Measurements from ENCODE around the gene D2HGDH. TPM values are rescaled to one million over a fixed set of nuclear protein-coding genes. Genes with fewer than 3 reads are reported as not detected.

Gene D2HGDH
- total RNA-seq, 1 donor from 2014 or later = 21.1 TPM

GRCh38 chr2:241810307-241811200 lies 76.1 kb downstream of the D2HGDH start:
- Histone ChIP-seq H3K4me3 (no peak overlapping the region), H3K36me3 (no peaks in the 10 kb centered on the region), H3K27ac (no peak overlapping the region), H3K9me3 (no peaks in the 10 kb centered on the region), H3K27me3 (no peaks in the 10 kb centered on the region), H3K4me1 (no peaks in the 10 kb centered on the region)
- no peak for TF ChIP-seq POLR2AphosphoS5 (IDR thresholded peaks at IDR 0.05; ENCODE audit: insufficient read depth in 1 of 2, low read depth in 1 of 2)
- no peak for DNase-seq (ENCODE audit: extremely low spot score in 2 of 2)
- intact Hi-C loops (cut with DNase I) = no loop called here

- no peaks in the 10 kb centered on the region for H3K4me1 ChIP-seq
- H3K27me3 ChIP-seq = no peaks in the 10 kb centered on the region
- H3K9me3 ChIP-seq = no peaks in the 10 kb centered on the region
- TF ChIP-seq POLR2AphosphoS5 (IDR thresholded peaks at IDR 0.05; ENCODE audit: insufficient read depth in 1 of 2, low read depth in 1 of 2) = no peak
- TF ChIP-seq POLR2A (IDR thresholded peaks at IDR 0.05) = no peak
- TF ChIP-seq CTCF (IDR thresholded peaks at IDR 0.05) = no peak
- peak; percentile 71 to 85 for DNase-seq (ENCODE audit: extremely low spot score in 2 of 2)
- H3K4me3 ChIP-seq = no peak overlapping the region
- no peaks in the 10 kb centered on the region for H3K36me3 ChIP-seq
- H3K27ac ChIP-seq = no peak overlapping the region
- intact Hi-C loops (cut with DNase I) = no loop called here
Measured at GRCh38 chr2:241811201-241811951, 76.9 kb downstream of the D2HGDH start.

GRCh38 chr2:241811952-241812729 lies 77.7 kb downstream of the D2HGDH start:
- H3K9me3 ChIP-seq = no peaks in the 10 kb centered on the region
- TF ChIP-seq POLR2AphosphoS5 (IDR thresholded peaks at IDR 0.05; ENCODE audit: insufficient read depth in 1 of 2, low read depth in 1 of 2) = no peak
- no peak for TF ChIP-seq POLR2A (IDR thresholded peaks at IDR 0.05)
- no peak for TF ChIP-seq CTCF (IDR thresholded peaks at IDR 0.05)
- no peak overlapping the region for H3K27ac ChIP-seq
- DNase-seq (ENCODE audit: extremely low spot score in 2 of 2) = peak in 1 of 2 donors; percentile 81
- no peak overlapping the region for H3K4me3 ChIP-seq
- H3K4me1 ChIP-seq = no peaks in the 10 kb centered on the region
- H3K36me3 ChIP-seq = no peaks in the 10 kb centered on the region
- H3K27me3 ChIP-seq = no peaks in the 10 kb centered on the region
- intact Hi-C loops (cut with DNase I) = no loop called here

- Histone ChIP-seq H3K4me1 (no peaks in the 10 kb centered on the region), H3K4me3 (no peak overlapping the region), H3K27me3 (no peaks in the 10 kb centered on the region), H3K9me3 (no peaks in the 10 kb centered on the region), H3K36me3 (no peaks in the 10 kb centered on the region), H3K27ac (no peak overlapping the region)
- DNase-seq (ENCODE audit: extremely low spot score in 2 of 2) = peak in 1 of 2 donors; percentile 80
- TF ChIP-seq CTCF (IDR thresholded peaks at IDR 0.05) (no peak), POLR2A (IDR thresholded peaks at IDR 0.05) (no peak), POLR2AphosphoS5 (IDR thresholded peaks at IDR 0.05; ENCODE audit: insufficient read depth in 1 of 2, low read depth in 1 of 2) (no peak)
- intact Hi-C loops (cut with DNase I) = no loop called here
Measured at GRCh38 chr2:241812730-241813643, 78.6 kb downstream of the D2HGDH start.

All from vagina (tissue), 2 donors.